C4-2B (cell line): ENCODE data around the gene ATAD3B.
"Not testable (repeated sequence)": the region's sequence is repeated elsewhere in the genome, so short reads cannot be mapped to it uniquely, and the experiment has no call there.

ENCODE experiments used
- CTCF ChIP-seq: fragments of 450-650 bp; conservative IDR thresholded peaks from 2 replicates; pipeline ENCODE4 v1.5.1; 2017; ENCODE audit warnings: mild to moderate bottlenecking
- ZFX ChIP-seq: fragments of 450-650 bp; IDR thresholded peaks from 2 replicates; pipeline ENCODE4 v1.6.1; 2017

- TF ChIP-seq CTCF, ZFX: not testable (repeated sequence)
Observed at GRCh38 chr1:1523651-1524050, 52.1 kb downstream of the ATAD3B start.
